RWPE2 (cell line): ENCODE data around the gene EMX1.
A peak's percentile ranks its signal among the peaks of the same experiment; 100 is the strongest.

Experiments used
- ATAC-seq: fragments of 200-7000 bp; cut with Tn5 transposase; 3 replicates; pipeline ENCODE4 v1.9.1; 2021; ENCODE audit warnings: low read depth
- DNase-seq: peaks from one replicate; pipeline ENCODE4 v3.0.0-alpha.2; 2020; ENCODE audit warnings: low spot score
- H3K27ac ChIP-seq: fragments of 450-650 bp; 2 replicates; pipeline ENCODE4 v1.5.1; 2017; ENCODE audit warnings: mild to moderate bottlenecking; ENCODE audit not compliant: poor library complexity, severe bottlenecking
- H3K27me3 ChIP-seq: fragments of 250-450 bp; sonication (Bioruptor Pico); 2 replicates; pipeline ENCODE4 v1.5.1; 2021; ENCODE audit warnings: mild to moderate bottlenecking, moderate library complexity; ENCODE audit not compliant: insufficient read depth, poor library complexity, severe bottlenecking
- H3K36me3 ChIP-seq: fragments of 250-450 bp; sonication (Bioruptor Pico); 2 replicates; pipeline ENCODE4 v1.5.1; 2020; ENCODE audit warnings: low read depth, mild to moderate bottlenecking, moderate library complexity
- H3K4me1 ChIP-seq: fragments of 250-450 bp; sonication (Bioruptor Pico); 2 replicates; pipeline ENCODE4 v1.5.1; 2021; ENCODE audit warnings: mild to moderate bottlenecking, moderate library complexity; ENCODE audit not compliant: insufficient read depth, poor library complexity, severe bottlenecking
- H3K4me3 ChIP-seq: fragments of 250-450 bp; sonication (Bioruptor Pico); 2 replicates; pipeline ENCODE4 v1.5.1; 2021; ENCODE audit warnings: mild to moderate bottlenecking, moderate library complexity; ENCODE audit not compliant: severe bottlenecking
- H3K9me3 ChIP-seq: fragments of 250-450 bp; sonication (Bioruptor Pico); 2 replicates; pipeline ENCODE4 v1.5.1; 2021; ENCODE audit warnings: mild to moderate bottlenecking, moderate library complexity; ENCODE audit not compliant: severe bottlenecking
- TF ChIP-seq, protein P1 (sequence below): fragments of 450-650 bp; IDR thresholded peaks from one replicate; pipeline ENCODE4 v1.5.1; 2017; ENCODE audit warnings: mild to moderate bottlenecking, moderate library complexity; ENCODE audit not compliant: poor library complexity, severe bottlenecking

EMX1 gene

DNA sequence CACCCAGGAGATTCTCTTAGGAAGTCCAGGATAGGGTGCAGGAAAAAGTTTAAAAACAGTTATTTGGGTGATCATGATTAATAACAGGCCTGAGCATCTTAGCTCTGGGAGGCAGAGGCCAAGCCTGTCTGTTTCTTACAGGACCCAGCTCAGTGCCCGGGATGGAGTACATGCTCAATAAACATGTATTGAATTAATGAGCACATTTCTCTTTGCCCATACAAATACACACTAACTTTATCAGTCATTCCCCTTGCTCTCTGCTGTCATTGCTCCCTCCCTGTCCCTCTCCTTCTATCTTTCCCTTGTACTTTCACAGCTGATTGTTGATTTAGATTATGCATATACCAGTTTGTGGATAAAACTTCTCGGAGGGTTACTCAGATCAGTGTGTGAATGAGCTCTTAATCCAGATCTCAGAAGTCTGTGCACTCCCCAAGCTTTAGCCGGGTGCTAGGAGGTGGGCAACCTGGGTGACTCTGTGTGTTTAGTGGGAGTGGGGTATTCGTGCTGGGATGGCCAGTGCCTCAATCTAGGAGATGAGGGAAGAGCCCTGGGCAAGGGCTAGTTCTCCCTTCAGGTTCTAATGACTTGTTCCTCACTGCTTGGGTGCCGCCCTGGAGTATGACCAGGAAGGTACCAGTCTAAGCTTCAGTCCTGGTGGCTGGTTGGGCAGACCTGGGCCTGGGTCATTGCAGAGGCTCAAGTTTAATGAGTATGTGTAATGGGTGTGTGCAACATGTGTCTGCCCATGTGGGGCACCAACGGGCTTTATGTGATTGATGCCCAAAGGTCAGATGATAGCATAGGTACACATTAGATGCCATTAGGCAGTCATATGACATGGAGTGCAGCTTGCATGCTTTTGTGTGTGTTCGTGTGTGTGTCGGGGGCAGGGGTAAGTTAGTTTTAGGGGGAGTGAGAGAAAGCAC, 10.6 kb downstream of the EMX1 start:
- H3K4me1 ChIP-seq: peaks cover 5% of the 10 kb centered on the region
- H3K27me3 ChIP-seq: peaks cover 64% of the 10 kb centered on the region
- H3K4me3 ChIP-seq: no peak overlapping the region
- ATAC-seq (no peak), DNase-seq (no peak)
- H3K27ac ChIP-seq: no peak overlapping the region
- H3K9me3 ChIP-seq: no peaks in the 10 kb centered on the region
- TF ChIP-seq, protein P1, sequence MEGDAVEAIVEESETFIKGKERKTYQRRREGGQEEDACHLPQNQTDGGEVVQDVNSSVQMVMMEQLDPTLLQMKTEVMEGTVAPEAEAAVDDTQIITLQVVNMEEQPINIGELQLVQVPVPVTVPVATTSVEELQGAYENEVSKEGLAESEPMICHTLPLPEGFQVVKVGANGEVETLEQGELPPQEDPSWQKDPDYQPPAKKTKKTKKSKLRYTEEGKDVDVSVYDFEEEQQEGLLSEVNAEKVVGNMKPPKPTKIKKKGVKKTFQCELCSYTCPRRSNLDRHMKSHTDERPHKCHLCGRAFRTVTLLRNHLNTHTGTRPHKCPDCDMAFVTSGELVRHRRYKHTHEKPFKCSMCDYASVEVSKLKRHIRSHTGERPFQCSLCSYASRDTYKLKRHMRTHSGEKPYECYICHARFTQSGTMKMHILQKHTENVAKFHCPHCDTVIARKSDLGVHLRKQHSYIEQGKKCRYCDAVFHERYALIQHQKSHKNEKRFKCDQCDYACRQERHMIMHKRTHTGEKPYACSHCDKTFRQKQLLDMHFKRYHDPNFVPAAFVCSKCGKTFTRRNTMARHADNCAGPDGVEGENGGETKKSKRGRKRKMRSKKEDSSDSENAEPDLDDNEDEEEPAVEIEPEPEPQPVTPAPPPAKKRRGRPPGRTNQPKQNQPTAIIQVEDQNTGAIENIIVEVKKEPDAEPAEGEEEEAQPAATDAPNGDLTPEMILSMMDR: no peak
- no peaks in the 10 kb centered on the region for H3K36me3 ChIP-seq

DNA sequence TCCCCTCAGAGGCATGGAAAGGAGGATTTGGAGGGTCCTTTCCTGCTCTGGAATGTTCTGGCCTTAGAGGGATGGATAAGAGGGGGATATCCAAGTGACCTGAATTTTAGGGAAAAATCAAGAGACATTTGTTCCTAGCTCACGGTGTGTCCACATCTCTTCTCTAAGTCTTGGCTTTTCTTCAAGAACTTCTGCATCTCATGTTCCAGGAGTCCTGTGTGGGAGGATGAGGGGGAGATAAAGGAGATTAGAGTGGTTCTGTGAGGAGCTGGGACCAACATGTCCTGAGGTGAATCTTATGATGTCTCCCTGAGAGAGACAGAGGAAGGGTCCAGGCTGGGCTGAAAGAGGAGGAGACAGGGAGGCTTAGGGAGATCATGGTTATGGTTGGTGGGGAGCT, 11.7 kb downstream of the EMX1 start:
- no peak overlapping the region for H3K4me3 ChIP-seq
- no peak for ATAC-seq
- no peaks in the 10 kb centered on the region for H3K9me3 ChIP-seq
- DNase-seq: no peak
- peaks cover 5% of the 10 kb centered on the region for H3K4me1 ChIP-seq
- TF ChIP-seq, protein P1: no peak
- no peak overlapping the region for H3K27ac ChIP-seq
- H3K27me3 ChIP-seq: peaks cover 53% of the 10 kb centered on the region
- H3K36me3 ChIP-seq: no peaks in the 10 kb centered on the region

DNA sequence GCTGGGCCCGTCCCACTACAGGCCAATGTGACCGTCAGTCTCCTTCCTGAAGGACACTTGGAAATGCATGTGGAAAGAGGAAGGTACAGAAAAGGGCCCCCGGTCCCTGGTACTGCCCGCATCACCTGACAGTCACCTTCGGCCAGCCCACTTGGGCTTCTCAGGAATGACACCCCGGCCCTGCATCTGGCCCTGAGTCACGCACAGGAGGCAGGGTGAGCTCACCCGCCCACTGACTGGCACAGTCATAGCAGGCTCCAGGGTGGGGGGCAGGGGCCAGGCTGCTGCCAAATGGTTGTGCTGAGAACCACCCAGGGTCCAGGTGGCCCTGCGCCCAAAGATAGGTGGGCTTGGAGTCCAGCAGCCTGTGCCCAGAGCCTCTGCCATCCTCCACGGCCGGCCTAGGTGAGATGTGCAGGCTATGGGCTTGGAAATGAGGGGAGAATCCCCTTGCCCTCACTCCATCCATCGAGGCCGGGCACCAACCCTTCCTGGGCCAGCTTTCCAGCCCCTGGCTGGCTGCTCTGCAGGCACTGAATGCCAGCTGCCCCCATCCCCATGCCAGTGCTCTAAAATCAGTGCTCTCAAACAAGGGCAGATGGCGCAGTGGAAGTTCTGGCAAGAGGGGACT, 14.1 kb downstream of the EMX1 start:
- H3K4me1 ChIP-seq: peaks cover 5% of the 10 kb centered on the region
- no peak overlapping the region for H3K4me3 ChIP-seq
- H3K36me3 ChIP-seq: no peaks in the 10 kb centered on the region
- no peak overlapping the region for H3K27ac ChIP-seq
- DNase-seq: peak; percentile 77
- TF ChIP-seq, protein P1: no peak
- peaks cover 29% of the 10 kb centered on the region for H3K27me3 ChIP-seq
- no peaks in the 10 kb centered on the region for H3K9me3 ChIP-seq
- ATAC-seq: peak; percentile 85

DNA sequence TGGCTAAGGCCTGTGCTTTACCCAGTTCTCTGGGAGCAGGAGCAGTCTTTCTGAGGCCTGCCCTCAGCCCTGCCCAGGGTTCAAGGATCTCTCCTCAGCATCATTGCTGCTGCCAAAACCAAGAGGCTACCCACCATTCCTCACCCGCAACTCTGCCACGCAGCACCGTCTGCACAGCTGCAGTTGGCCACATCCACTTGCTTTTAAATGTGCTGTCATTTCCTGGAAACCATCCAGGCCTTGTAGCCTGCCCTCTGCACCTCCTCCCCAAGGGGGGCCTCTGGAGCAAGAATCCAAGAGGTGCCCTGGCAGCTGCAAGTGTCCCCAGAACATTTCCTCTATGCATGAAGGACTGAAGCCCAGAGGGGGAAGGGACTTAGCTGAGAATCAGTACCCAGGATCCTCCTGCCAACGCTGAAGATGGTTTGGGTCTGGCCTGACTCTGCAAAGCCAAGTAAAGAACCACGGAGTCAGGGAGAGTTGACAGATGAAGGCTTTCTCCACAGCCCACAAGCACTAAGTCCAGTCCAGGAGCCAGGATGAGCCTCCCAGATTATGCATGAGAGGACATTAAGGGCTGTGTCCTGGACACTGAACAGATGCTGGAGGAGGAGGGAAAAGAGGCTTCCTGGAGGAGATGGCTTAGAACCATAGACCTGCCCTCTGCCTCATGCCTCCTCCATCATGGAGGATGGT, 14.9 kb downstream of the EMX1 start:
- ATAC-seq (no peak), DNase-seq (peak; percentile 38)
- Histone ChIP-seq H3K36me3 (no peaks in the 10 kb centered on the region), H3K27ac (no peak overlapping the region), H3K4me1 (peaks cover 5% of the 10 kb centered on the region), H3K27me3 (peaks cover 21% of the 10 kb centered on the region), H3K4me3 (no peak overlapping the region), H3K9me3 (no peaks in the 10 kb centered on the region)
- TF ChIP-seq, protein P1: no peak
